Left lobe of liver (tissue), 2 donors: Measurements from ENCODE around the gene CLSTN2. TPM values are rescaled to one million over a fixed set of nuclear protein-coding genes. Genes with fewer than 3 reads are reported as not detected.
A peak's percentile ranks its signal among the peaks of the same experiment; 100 is the strongest.

ENCODE experiments used
- ATAC-seq: fragments of 200-7000 bp; cut with Tn5 transposase; one replicate; pipeline ENCODE4 v1.9.1; 2020; ENCODE audit warnings: mild to moderate bottlenecking, moderate library complexity
- DNase-seq: peaks from one replicate; pipeline ENCODE4 v3.0.0-alpha.2; 2020; ENCODE audit warnings: low spot score
- total RNA-seq: library from RNA; stranded (reverse); gene quantifications from one replicate; pipeline ENCODE4 v1.2.1, GENCODE V29; 2021
- donor health status: DM: no; HTN: no; CAD: no; lungs with moderate emphysema.
- donor health status: DM: no; HTN: yes; CAD: no.

The CLSTN2 gene
- total RNA-seq, 1 donor from 2014 or later: 1.9 TPM

- no peak for DNase-seq
- no peak for ATAC-seq
Observed at GRCh38 chr3:140219923-140220452, 285.0 kb downstream of the CLSTN2 start.

GRCh38 chr3:140223197-140223596 is 288.2 kb downstream of the CLSTN2 start:
- no peak for ATAC-seq

DNA sequence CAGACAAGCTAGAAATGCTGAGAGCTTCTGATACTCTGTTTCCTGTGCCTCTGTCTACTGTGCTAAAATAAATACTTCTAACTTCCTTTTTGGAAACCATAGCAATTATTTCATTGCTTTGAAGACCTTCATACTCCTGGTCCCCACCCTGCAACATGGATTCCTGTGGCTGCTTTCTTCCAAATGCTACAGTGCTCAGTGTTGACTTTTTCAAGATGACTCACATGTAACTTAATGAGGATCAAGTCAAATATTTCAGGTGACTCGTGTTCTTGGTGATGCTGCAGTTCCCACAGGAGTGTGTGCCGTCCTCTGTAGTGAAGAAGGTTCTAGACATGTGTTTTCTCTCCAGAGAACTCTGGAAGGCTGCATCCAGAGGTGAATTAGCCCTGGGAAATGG is 288.6 kb downstream of the CLSTN2 start:
- ATAC-seq (no peak), DNase-seq (no peak)

More at GRCh38 chr3:140223197-140223596, 288.2 kb downstream of the CLSTN2 start:
- no peak for DNase-seq

GRCh38 chr3:140224307-140224706 is 289.3 kb downstream of the CLSTN2 start:
- DNase-seq (no peak), ATAC-seq (peak; percentile 53)

DNA sequence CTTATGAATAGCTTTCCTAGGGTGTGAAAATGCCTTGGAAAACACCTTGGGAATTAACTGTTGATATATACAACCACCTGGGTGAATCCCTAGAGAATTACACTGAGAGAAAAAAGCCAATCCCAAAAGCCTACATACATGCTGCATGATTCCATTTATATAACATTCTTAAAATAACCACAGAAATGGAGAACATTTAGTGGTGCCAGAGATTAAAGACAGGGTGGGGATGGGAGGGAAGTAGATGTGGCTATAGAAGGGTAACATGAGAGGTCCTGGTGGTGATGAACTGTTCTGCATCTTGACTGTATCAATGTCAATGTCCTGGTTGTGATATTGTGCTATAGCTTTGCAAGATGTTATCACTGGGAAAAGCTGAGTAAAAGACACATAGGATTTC is 291.0 kb downstream of the CLSTN2 start:
- DNase-seq (no peak), ATAC-seq (no peak)

GRCh38 chr3:140233702-140234101 is 298.7 kb downstream of the CLSTN2 start:
- no peak for DNase-seq
- ATAC-seq: no peak

DNA sequence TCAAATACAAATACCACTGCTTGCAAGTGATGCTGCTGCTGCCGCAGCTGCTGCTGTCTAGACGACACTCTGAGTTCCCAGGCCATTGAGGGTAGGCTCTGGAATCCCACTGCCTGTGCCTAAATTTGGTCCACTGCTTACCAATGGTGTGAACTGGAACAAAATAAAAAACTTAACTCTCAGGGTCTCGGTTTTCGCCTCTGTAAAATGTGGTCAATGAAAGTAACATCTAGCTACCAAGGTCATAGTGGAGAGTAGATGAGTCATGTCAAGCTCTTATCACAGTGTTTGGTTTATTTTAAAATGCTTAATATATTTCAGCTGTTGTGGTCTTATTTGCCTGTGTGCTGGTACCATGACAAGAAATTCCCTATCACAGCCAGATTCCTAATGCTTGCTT is 299.3 kb downstream of the CLSTN2 start:
- no peak for DNase-seq
- ATAC-seq: no peak

DNA sequence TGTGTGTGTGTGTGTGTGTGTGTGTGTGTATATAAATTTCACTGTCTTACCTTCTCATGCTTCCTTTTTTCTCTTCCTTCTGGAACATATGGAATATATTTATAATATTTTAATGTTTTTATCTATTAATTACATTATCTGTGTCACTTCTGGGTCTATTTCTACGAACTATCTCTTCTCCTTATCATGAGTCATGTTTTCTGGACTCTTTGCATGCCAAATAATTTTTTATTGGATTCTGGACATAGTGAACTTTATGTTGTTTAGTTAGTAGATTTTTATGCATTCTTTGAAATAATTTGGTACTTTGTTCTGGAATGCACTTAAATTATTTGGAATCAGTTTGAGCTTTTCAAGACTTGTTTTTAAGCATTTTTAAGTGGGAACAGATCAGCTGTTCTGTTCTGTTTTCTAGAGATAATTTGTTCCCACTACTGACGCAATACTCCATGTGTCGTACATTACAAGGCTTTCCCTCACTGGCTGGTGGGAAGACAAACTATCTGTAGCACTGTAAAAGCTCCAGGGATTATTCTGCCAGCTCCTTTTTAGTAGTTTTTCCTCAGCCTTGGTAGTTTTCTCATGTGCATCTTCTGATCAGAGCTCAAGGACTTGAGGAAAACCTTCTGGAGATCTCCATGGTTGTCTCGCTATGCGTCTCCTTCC is 302.0 kb downstream of the CLSTN2 start:
- DNase-seq: no peak
- ATAC-seq: no peak

GRCh38 chr3:140238646-140239314 is 303.8 kb downstream of the CLSTN2 start:
- DNase-seq (no peak), ATAC-seq (no peak)

GRCh38 chr3:140242818-140243276 is 307.9 kb downstream of the CLSTN2 start:
- no peak for DNase-seq
- no peak for ATAC-seq

DNA sequence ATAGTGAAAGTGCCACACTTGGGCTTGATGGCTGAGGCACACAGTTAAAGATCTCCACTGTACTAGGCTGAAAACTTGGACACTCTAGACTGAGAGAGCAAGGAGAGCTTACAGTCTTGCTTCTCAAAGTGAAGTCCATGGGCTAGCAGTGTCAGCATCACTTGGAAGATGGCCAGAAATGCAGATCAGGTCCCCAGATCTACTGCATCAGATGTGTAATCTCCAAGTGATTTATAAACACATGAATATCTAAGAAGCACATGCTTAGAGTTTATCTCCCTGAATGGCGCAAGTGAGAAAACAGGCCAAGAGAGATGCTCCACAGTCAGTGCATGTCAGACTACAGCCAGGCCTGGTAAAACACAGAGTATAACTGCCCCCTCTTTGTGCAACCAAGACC is 308.6 kb downstream of the CLSTN2 start:
- ATAC-seq (no peak), DNase-seq (no peak)

DNA sequence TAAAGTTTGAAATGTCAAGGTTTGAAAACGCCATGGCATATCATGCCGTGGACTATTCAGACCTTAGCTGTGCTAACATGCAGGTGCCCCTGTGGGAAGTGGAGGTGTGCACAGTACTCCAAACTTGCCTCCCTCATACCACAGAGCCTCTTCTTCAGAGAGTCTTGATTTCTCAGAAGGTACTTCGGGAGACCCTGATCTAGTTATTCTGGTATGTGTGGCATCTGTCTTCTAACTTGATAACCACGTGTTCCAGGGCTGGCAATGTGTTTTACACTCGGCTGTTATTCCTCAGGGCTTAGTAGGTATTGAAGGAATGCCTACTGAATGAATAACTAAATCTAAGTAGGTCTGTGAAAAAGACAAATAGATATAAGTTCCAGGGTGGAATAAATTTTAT is 309.9 kb downstream of the CLSTN2 start:
- no peak for DNase-seq
- no peak for ATAC-seq

DNA sequence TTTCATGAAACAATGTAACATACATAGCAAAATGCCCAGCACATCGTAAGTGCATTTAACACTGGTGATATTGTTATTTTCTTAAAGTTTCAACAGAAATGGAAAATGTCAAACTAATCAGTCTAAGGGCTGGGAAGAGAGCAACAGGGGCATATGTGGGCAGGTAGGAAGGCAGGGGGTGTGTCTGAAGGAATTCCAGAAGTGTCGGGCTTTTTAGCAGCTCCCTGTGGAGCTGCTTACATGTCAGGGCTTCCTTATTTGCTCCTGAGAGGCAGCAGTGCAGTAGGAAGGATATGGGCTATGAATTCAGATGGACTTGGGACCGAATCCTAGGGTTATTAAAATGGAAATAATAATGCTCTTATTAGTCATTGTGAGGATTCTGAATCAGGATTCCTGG is 311.6 kb downstream of the CLSTN2 start:
- no peak for DNase-seq
- no peak for ATAC-seq

DNA sequence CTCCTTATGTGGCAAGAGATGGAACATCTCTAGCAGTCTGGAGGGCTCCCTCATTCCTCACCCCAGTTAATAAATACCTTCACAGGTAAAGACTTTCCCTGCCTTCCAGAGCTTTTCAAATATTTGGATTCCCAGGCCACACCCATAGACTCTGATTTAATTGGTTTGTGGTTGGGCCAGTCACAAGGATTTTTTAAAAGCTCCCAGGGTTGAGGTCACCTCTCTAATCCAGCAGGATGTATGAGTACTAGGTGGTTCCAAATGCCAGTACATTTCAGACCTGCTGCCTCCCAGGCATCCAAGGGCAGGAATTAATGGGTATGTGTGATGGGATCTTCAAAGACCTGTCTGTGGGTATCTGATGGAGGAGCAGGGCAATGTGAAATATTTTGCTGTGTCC is 312.8 kb downstream of the CLSTN2 start:
- no peak for ATAC-seq

GRCh38 chr3:140249188-140249587 is 314.2 kb downstream of the CLSTN2 start:
- no peak for DNase-seq
- ATAC-seq: no peak

More for the DNA sequence above, 312.8 kb downstream of the CLSTN2 start:
- no peak for DNase-seq

GRCh38 chr3:140250010-140250855 is 315.2 kb downstream of the CLSTN2 start:
- DNase-seq: no peak
- no peak for ATAC-seq

DNA sequence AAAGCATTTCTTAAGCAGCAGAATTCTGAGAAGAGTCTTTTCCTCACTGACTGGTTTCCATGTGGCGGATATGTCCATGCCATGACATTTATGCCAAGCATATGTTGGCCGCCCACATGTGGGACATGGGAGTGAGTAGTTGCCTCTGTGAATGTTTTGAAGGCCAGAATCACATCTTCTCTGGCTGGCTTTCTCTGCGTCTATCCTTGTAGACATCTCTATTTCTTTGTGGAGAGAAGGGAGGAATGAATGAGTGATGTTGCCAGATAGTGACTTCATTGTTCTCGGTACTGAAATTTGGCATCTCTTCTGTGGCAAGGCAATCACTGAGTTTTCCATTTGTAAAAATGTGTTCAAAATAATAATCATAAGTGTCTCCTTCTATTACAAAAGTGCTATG is 316.0 kb downstream of the CLSTN2 start:
- DNase-seq: no peak
- no peak for ATAC-seq

DNA sequence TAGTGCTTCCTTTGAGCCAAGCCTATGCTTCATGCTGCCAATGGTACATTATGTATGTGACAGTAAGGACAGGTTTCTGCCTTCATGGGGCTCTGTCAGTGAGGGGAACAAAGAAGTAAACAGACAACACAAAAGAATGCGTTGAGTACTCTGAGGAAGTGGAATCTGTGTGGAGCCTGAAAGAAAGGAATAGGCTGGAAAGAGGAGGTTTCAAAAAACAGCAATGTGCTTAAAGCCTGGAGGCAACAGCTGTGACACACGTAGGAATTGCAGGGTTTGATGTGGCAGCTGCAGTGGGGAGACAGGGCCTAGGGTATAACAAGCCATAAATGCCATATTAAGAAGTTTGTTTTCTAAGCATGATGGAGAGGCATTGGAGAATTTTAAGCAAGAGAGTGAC is 316.7 kb downstream of the CLSTN2 start:
- ATAC-seq (no peak), DNase-seq (no peak)

GRCh38 chr3:140252812-140253656 is 318.0 kb downstream of the CLSTN2 start:
- DNase-seq (no peak), ATAC-seq (peak; percentile 59)

- DNase-seq: no peak
- ATAC-seq: no peak
Observed at GRCh38 chr3:140258222-140258724, 323.3 kb downstream of the CLSTN2 start.
